Measurements from ENCODE around the gene TTC16. TPM values are rescaled to one million over a fixed set of nuclear protein-coding genes. Genes with fewer than 3 reads are reported as not detected.
A peak's percentile ranks its signal among the peaks of the same experiment; 100 is the strongest.

Gene TTC16
- total and polyA plus RNA-seq, 2 of the 8 experiments (the other 6 are each of a cell fraction or from before 2014, with no cell fraction given) = 0.03 TPM; not detected in 1

DNA sequence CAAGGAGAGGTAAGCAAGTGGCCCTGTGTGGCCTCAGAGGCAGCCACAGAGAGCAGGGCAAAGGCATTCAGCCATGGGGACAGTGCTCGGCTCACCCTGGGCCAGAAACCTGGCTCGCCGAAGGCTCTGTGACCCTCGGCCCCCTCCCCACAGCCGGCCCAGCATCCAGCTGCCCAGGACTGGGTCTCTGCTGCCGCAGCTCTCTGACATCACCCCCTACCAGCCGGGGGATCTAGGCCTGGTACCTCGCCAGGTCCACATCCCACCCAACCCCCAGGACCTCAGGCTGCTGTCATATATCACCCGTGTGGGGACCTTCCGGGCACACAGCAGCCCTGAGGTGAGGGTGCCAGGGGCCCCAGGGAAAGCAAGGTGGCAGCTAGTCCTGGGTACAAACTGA lies 3.0 kb upstream of the TTC16 start:
- DNase-seq (ENCODE audit: low read depth in 1 of 2, low spot score in 2 of 2) (no peak), FAIRE-seq (no peak)
- POLR2A ChIA-PET (ENCODE audit: partially characterized antibody) = interaction anchor here (0.7 to 2.6 kb wide), 6 partner anchors 9 to 262 kb away, joined by 3 to 7 read pairs (median 4); partner anchors contain the start of genes LRSAM1 and RPL12
- H3K4me1 ChIP-seq (replicated peaks in 1 of 4; ENCODE audit: control insufficient read depth in 3 of 4, insufficient read depth in 4 of 4, low read length in 3 of 4) = peaks cover 0 to 28% (median 20%) of the 10 kb centered on the region in 4 experiments; a peak in 6 of 7 replicates
- no peak overlapping the region for H4K91ac ChIP-seq (replicated peaks; ENCODE audit: insufficient read length, low read length)
- no peak overlapping the region for H3K23ac ChIP-seq (ENCODE audit: insufficient read length)
- H2AK5ac ChIP-seq (ENCODE audit: low read depth, low read length) = no peak overlapping the region; the same call in 1 of the 2 replicates
- no peak overlapping the region for H2BK15ac ChIP-seq (ENCODE audit: low read length)
- no peak overlapping the region for H4K5ac ChIP-seq (ENCODE audit: insufficient read length, low read depth, low read length)
- no peak overlapping the region for H3K4me3 ChIP-seq (ENCODE audit: extremely low read depth in 1 of 4, insufficient read depth in 2 of 4, low read depth in 3 of 4, low read length in 4 of 4)
- no peaks in the 10 kb centered on the region for H3K79me2 ChIP-seq (ENCODE audit: control insufficient read depth in 1 of 2, insufficient read depth in 2 of 2, low read length in 2 of 2)
- no peak overlapping the region for H3K56ac ChIP-seq (replicated peaks; ENCODE audit: insufficient read length, low read depth, low read length)
- H3K9ac ChIP-seq (replicated peaks in 1 of 4; ENCODE audit: extremely low read depth in 1 of 4, low read depth in 3 of 4, low read length in 3 of 4) = no peak overlapping the region
- H3K18ac ChIP-seq (ENCODE audit: extremely low read depth, low read length) = no peak overlapping the region
- no peak overlapping the region for H3K4me2 ChIP-seq (ENCODE audit: insufficient read depth in 1 of 2, low read depth in 2 of 2, low read length in 2 of 2)
- no peaks in the 10 kb centered on the region for H3K36me3 ChIP-seq (ENCODE audit: control insufficient read depth in 2 of 4, insufficient read depth in 4 of 4, low read length in 3 of 4)
- H2AFZ ChIP-seq (ENCODE audit: low read length) = no peak overlapping the region
- H2BK5ac ChIP-seq (ENCODE audit: low read depth, low read length) = peak overlapping the region; percentile 62
- 0 out of 7 replicates have a peak, but pooled peaks cover 0 to 2% (median 0%) of the 10 kb centered on the region in 4 experiments for H3K27me3 ChIP-seq (replicated peaks in 1 of 4; ENCODE audit: control insufficient read depth in 3 of 4, extremely low read depth in 1 of 4, insufficient read depth in 3 of 4, low read length in 3 of 4)
- H2BK120ac ChIP-seq (replicated peaks; ENCODE audit: low read depth, low read length) = no peak overlapping the region
- CTCF ChIA-PET (ENCODE audit: partially characterized antibody) = interaction anchor here (1.2 to 3.9 kb wide), 9 partner anchors 9 to 209 kb away, joined by 3 to 23 read pairs (median 4); partner anchors contain the start of gene TOR2A
- WGBS, 2 experiments (ENCODE audit: extremely low coverage in 1 of 2, insufficient coverage in 1 of 2, insufficient read length in 1 of 2, insufficient replicate concordance in 2 of 2, low coverage in 1 of 2, low lambda C conversion rate in 2 of 2, missing lambda C conversion rate in 1 of 2) = 90% methylated on average over 10 of the region's 10 CpGs; no CpG with 5 or more reads in 1 of the 2 experiments
- H3K9me3 ChIP-seq (ENCODE audit: insufficient read depth in 2 of 2, low read depth in 1 of 2, low read length in 1 of 2) = no peaks in the 10 kb centered on the region
- no peak overlapping the region for H3K27ac ChIP-seq (ENCODE audit: low read depth, low read length)
- no peak overlapping the region for H3K14ac ChIP-seq (ENCODE audit: insufficient read length)
- peaks cover 0 to 3% of the 10 kb centered on the region in 2 experiments for H4K20me1 ChIP-seq (replicated peaks in 1 of 2; ENCODE audit: control insufficient read depth in 1 of 2, insufficient read depth in 2 of 2, low read length in 2 of 2)
- H4K8ac ChIP-seq (ENCODE audit: extremely low read depth, insufficient read depth, low read length) = no peak overlapping the region
- no peaks in the 10 kb centered on the region; the same call in 1 of the 2 replicates for H3K79me1 ChIP-seq (ENCODE audit: low read depth, low read length)
- H3K4ac ChIP-seq (replicated peaks; ENCODE audit: insufficient read length, low read depth, low read length) = no peak overlapping the region
- peak overlapping the region; percentile 10; the same call in 1 of the 2 replicates for H2BK12ac ChIP-seq (ENCODE audit: low read depth, low read length)
- H2BK20ac ChIP-seq (ENCODE audit: low read length) = no peak overlapping the region
- peaks cover 10% of the 10 kb centered on the region; the same call in 1 of the 2 replicates for H3K23me2 ChIP-seq (ENCODE audit: low read depth, low read length)
- no peak for TF ChIP-seq CREB1 (IDR thresholded peaks at IDR 0.05)
- no peak for TF ChIP-seq EZH2 (IDR thresholded peaks at IDR 0.05; ENCODE audit: low read depth, low read length, severe bottlenecking)
- TF ChIP-seq HDAC2 (IDR thresholded peaks at IDR 0.05; ENCODE audit: borderline replicate concordance in 1 of 2, low read depth in 2 of 2, low read length in 2 of 2) = no peak
- TF ChIP-seq, protein P1, sequence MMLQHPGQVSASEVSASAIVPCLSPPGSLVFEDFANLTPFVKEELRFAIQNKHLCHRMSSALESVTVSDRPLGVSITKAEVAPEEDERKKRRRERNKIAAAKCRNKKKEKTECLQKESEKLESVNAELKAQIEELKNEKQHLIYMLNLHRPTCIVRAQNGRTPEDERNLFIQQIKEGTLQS (IDR thresholded peaks at IDR 0.05; ENCODE audit: insufficient read depth, low read depth, low read length) = no peak
- TF ChIP-seq RFX5 (IDR thresholded peaks at IDR 0.05; ENCODE audit: borderline replicate concordance, low read depth, low read length) = no peak
- TF ChIP-seq RXRA (IDR thresholded peaks at IDR 0.05; ENCODE audit: insufficient read depth, low read depth, low read length) = no peak
- TF ChIP-seq SAP30 (IDR thresholded peaks at IDR 0.05; ENCODE audit: insufficient read depth, insufficient replicate concordance, low read length) = no peak
- no peak for TF ChIP-seq SP1 (IDR thresholded peaks at IDR 0.05; ENCODE audit: low read depth, low read length)
- TF ChIP-seq KDM5A (IDR thresholded peaks at IDR 0.05; ENCODE audit: low read length) = no peak
- no peak for TF ChIP-seq BACH1 (IDR thresholded peaks at IDR 0.05; ENCODE audit: low read length)
- TF ChIP-seq CTBP2 (IDR thresholded peaks at IDR 0.05; ENCODE audit: borderline replicate concordance, insufficient read depth, insufficient read length, low read length) = no peak
- TF ChIP-seq SP2 (IDR thresholded peaks at IDR 0.05; ENCODE audit: low read length) = no peak
- no peak for TF ChIP-seq JUN (IDR thresholded peaks at IDR 0.05; ENCODE audit: low read depth, low read length)
